Gastrocnemius medialis (tissue), 4 donors: ENCODE measurements around the gene COL28A1. TPM values are rescaled to one million over a fixed set of nuclear protein-coding genes. Genes with fewer than 3 reads are reported as not detected.
"Not testable (repeated sequence)": the region's sequence is repeated elsewhere in the genome, so short reads cannot be mapped to it uniquely, and the experiment has no call there.

Experiments
- ATAC-seq, 2 donors: fragments of 150-250 bp; one replicate each; pipeline ENCODE4 v1.9.1; 2016
- DNase-seq, 2 donors: peaks; one replicate each; pipeline ENCODE4 v3.0.0-alpha.2; 2019
- H3K27ac ChIP-seq, 4 donors: fragments of 200-600 bp; sonication (generic); 1 replicate in 1 of 4; 2 replicates in 3 of 4; pipeline ENCODE4 v1.5.1; 2016 to 2018; ENCODE audit warnings: mild to moderate bottlenecking in 2 of 4, moderate library complexity in 1 of 4
- H3K27me3 ChIP-seq, 3 donors: fragments of 200-600 bp; sonication (generic) in 2 of 3; 1 replicate in 1 of 3; 2 replicates in 2 of 3; pipeline versions ENCODE4 v1.5.1 to v1.6.0; 2016 to 2019; ENCODE audit warnings: mild to moderate bottlenecking in 1 of 3, moderate library complexity in 1 of 3
- H3K36me3 ChIP-seq, 2 donors: fragments of 200-600 bp; sonication (generic) in 1 of 2; one replicate each; pipeline ENCODE4 v1.5.1; 2017 to 2018
- H3K4me1 ChIP-seq, 2 donors: fragments of 200-600 bp; sonication (generic) in 1 of 2; one replicate each; pipeline ENCODE4 v1.5.1; 2016 to 2017; ENCODE audit warnings: mild to moderate bottlenecking in 2 of 2
- H3K4me3 ChIP-seq, 4 donors: fragments of 200-600 bp; sonication (generic) in 3 of 4; 1 replicate in 1 of 4; 2 replicates in 3 of 4; pipeline ENCODE4 v1.5.1; 2016 to 2019; ENCODE audit warnings: mild to moderate bottlenecking in 2 of 4
- H3K9me3 ChIP-seq, 3 donors: fragments of 200-600 bp; sonication (generic) in 2 of 3; 1 replicate in 1 of 3; 2 replicates in 2 of 3; pipeline ENCODE4 v1.5.1; 2016 to 2019
- POLR2A ChIP-seq, 2 donors: fragments of 450-650 bp; IDR thresholded peaks; one replicate each; pipeline ENCODE4 v1.6.1; 2017; ENCODE audit warnings: antibody characterized with exemption in 2 of 2, mild to moderate bottlenecking in 2 of 2, moderate library complexity in 2 of 2
- in situ Hi-C, 4 donors: fragments of 200-750 bp; cut with MboI; loops; one replicate each; pipeline versions ENCODE4 v1.15.0 to v1.8.0; 2017; ENCODE audit warnings: low sequenced_read_pairs in 4 of 4
- intact Hi-C: fragments of 100-400 bp; cut with DNase I; formaldehyde crosslinking; loops from one replicate; pipeline ENCODE4 v1.15.1; 2023; ENCODE audit warnings: low total_unique reads
- total RNA-seq, 4 donors: library from RNA; depleted of rRNA; stranded (reverse); fragments of >200 nt; gene quantifications; one replicate each; pipeline versions ENCODE4 v1.1.0 to v1.2.3, GENCODE V29; 2016
- TF ChIP-seq, protein P1 (sequence below), 5 experiments: fragments of 450-650 bp in 3 of 5; fragments of 200-600 bp in 2 of 5; sonication (generic) in 2 of 5; IDR thresholded peaks in 4 of 5; conservative IDR thresholded peaks in 1 of 5; 1 replicate in 4 of 5; 2 replicates in 1 of 5; pipeline ENCODE4 v1.5.1; 2016 to 2019; ENCODE audit warnings: antibody characterized with exemption in 5 of 5, mild to moderate bottlenecking in 3 of 5, moderate library complexity in 3 of 5

The COL28A1 gene
- total RNA-seq, 4 donors from 2014 or later, result 0.58 to 15.2 (median 2.0) TPM

DNA sequence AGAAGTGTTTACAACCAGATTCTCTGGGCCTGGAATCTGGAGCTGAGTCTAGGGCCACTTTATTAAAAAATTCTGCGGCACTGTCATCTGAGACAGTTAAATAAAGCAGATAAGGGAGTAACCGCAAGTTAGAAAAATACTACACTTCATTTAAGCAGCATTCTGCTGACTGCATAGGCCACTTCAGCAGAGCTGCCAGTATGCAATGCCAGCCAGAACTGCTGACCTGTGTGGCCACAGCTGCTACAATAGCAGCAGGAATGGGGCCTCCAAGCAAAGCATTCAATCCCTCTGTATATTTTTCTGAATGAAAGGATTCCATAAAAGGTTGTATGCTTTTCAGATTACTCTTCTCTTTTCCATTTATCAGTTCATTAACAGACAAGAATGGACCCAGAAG is 136.0 kb downstream of the COL28A1 start:
- TF ChIP-seq, protein P1, sequence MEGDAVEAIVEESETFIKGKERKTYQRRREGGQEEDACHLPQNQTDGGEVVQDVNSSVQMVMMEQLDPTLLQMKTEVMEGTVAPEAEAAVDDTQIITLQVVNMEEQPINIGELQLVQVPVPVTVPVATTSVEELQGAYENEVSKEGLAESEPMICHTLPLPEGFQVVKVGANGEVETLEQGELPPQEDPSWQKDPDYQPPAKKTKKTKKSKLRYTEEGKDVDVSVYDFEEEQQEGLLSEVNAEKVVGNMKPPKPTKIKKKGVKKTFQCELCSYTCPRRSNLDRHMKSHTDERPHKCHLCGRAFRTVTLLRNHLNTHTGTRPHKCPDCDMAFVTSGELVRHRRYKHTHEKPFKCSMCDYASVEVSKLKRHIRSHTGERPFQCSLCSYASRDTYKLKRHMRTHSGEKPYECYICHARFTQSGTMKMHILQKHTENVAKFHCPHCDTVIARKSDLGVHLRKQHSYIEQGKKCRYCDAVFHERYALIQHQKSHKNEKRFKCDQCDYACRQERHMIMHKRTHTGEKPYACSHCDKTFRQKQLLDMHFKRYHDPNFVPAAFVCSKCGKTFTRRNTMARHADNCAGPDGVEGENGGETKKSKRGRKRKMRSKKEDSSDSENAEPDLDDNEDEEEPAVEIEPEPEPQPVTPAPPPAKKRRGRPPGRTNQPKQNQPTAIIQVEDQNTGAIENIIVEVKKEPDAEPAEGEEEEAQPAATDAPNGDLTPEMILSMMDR (IDR thresholded peaks at IDR 0.05 in 4 of 5, conservative IDR thresholded peaks at IDR 0.05 in 1 of 5), result no peak
- TF ChIP-seq POLR2A (IDR thresholded peaks at IDR 0.05), result no peak
- ATAC-seq, result no peak
- Histone ChIP-seq H3K36me3 (no peaks in the 10 kb centered on the region), H3K27me3 (no peaks in the 10 kb centered on the region), H3K9me3 (no peaks in the 10 kb centered on the region), H3K4me3 (no peak overlapping the region), H3K27ac (no peak overlapping the region), H3K4me1 (no peaks in the 10 kb centered on the region)
- in situ Hi-C loops, result loop anchor here in 1 of 4 donors (25.0 kb wide), 1 partner anchor 287 kb away; no protein-coding TSS in a partner anchor
- DNase-seq, result no peak
- intact Hi-C loops, result no loop called here

DNA sequence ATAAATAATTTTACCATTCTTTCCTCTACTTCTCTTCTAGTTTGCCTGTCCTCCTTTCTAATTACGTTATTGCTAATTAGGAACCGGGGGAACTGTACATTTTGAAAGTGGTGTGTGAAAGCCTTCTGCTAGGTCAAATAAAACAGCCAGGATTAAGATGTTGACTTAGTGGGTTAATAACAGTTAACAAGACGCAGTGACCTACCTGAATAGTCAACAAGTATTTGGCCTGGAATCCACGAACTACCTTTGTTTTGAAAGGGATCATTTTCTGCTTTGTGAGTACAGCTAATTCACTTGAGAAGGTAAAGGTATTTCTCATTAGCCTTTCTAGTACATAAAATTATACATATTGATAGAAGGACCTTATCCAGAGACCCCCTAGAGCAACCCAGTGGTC is 139.9 kb downstream of the COL28A1 start:
- H3K4me1 ChIP-seq, result no peaks in the 10 kb centered on the region
- no peaks in the 10 kb centered on the region for H3K27me3 ChIP-seq
- no peak for ATAC-seq
- TF ChIP-seq, protein P1 (IDR thresholded peaks at IDR 0.05 in 4 of 5, conservative IDR thresholded peaks at IDR 0.05 in 1 of 5), result no peak
- TF ChIP-seq POLR2A (IDR thresholded peaks at IDR 0.05), result no peak
- intact Hi-C loops (no loop called here), in situ Hi-C loops (loop anchor here in 1 of 4 donors (25.0 kb wide), 1 partner anchor 283 kb away; no protein-coding TSS in a partner anchor)
- H3K36me3 ChIP-seq, result peaks cover 0 to 3% of the 10 kb centered on the region in 2 donors
- no peak for DNase-seq
- no peaks in the 10 kb centered on the region for H3K9me3 ChIP-seq
- H3K27ac ChIP-seq, result no peak overlapping the region
- no peak overlapping the region for H3K4me3 ChIP-seq

DNA sequence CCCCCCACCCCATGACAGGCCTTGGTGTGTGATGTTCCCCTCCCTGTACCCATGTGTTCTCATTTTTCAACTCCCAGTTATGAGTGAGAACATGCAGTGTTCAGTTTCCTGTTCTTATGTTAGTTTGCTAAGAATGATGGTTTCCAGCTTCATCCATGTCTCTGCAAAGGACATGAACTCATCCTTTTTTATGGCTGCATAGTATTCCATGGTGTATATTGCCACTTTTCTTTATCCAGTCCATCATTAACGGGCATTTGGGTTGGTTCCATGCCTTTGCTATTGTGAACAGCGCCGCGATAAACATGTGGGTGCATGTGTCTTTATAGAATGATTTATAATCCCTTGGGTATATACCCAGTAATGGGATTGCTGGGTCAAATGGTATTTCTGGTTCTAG is 147.5 kb downstream of the COL28A1 start:
- in situ Hi-C loops, result loop anchor here in 1 of 4 donors (25.0 kb wide), 1 partner anchor 276 kb away; no protein-coding TSS in a partner anchor
- H3K4me3 ChIP-seq, ATAC-seq, DNase-seq, H3K27ac ChIP-seq, H3K27me3 ChIP-seq, H3K9me3 ChIP-seq, intact Hi-C loops, H3K36me3 ChIP-seq, H3K4me1 ChIP-seq: not testable (repeated sequence)

DNA sequence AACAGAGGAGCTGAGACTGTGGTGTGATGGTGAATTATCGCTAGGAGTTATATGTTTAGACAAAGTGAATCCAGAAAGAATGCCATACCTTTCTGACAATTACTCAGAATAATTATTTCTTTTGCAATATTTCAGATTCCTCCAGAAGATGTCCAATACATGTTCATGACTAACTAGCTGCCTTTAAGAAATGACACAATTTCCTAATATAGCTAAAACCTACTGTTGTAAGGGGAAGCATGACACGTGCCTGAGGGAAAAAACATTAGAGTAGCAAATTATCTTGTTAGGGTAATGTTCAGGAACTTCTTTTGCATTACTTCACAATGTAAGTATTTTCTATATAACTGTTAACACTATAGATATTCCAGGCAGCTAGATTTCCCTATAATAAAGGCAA is 150.3 kb downstream of the COL28A1 start:
- H3K4me3 ChIP-seq, result no peak overlapping the region
- in situ Hi-C loops, result loop anchor here in 1 of 4 donors (25.0 kb wide), 1 partner anchor 273 kb away; no protein-coding TSS in a partner anchor
- intact Hi-C loops, result no loop called here
- no peak for DNase-seq
- no peak for ATAC-seq
- no peaks in the 10 kb centered on the region for H3K36me3 ChIP-seq
- no peak overlapping the region for H3K27ac ChIP-seq
- H3K4me1 ChIP-seq, result no peaks in the 10 kb centered on the region
- H3K27me3 ChIP-seq, result no peaks in the 10 kb centered on the region
- H3K9me3 ChIP-seq, result no peaks in the 10 kb centered on the region
- no peak for TF ChIP-seq POLR2A (IDR thresholded peaks at IDR 0.05)
- TF ChIP-seq, protein P1 (IDR thresholded peaks at IDR 0.05 in 4 of 5, conservative IDR thresholded peaks at IDR 0.05 in 1 of 5), result no peak

DNA sequence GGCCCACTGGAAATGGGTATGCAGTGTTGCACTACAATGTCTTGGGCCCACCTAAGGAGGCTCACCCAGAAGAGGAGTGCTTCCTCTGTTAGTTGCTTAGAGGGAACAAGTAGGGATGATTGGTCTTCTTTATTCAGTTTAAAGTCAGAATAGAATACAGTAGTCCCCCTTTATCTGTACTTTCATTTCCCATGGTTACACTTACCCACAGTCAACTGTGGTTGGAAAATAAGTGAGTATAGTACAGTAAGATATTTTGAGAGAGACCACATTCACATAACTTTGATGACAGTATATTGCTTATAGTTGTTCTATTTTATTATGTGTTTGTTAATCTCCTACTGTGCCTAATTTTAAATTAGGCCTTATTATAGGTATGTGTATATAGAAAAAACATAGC is 151.4 kb downstream of the COL28A1 start:
- Histone ChIP-seq H3K9me3 (no peaks in the 10 kb centered on the region), H3K4me3 (no peak overlapping the region), H3K4me1 (no peaks in the 10 kb centered on the region), H3K36me3 (no peaks in the 10 kb centered on the region), H3K27me3 (no peaks in the 10 kb centered on the region), H3K27ac (no peak overlapping the region)
- TF ChIP-seq POLR2A (IDR thresholded peaks at IDR 0.05), result no peak
- TF ChIP-seq, protein P1 (IDR thresholded peaks at IDR 0.05 in 4 of 5, conservative IDR thresholded peaks at IDR 0.05 in 1 of 5), result no peak
- in situ Hi-C loops, result loop anchor here in 1 of 4 donors (25.0 kb wide), 1 partner anchor 272 kb away; no protein-coding TSS in a partner anchor
- intact Hi-C loops, result no loop called here
- DNase-seq, result no peak
- ATAC-seq, result no peak
